ENCODE data around the gene COL18A1. TPM values are rescaled to one million over a fixed set of nuclear protein-coding genes. Genes with fewer than 3 reads are reported as not detected.

COL18A1 gene
- total and polyA plus RNA-seq, 3 donors from 2014 or later = 53.2 to 165 (median 111) TPM

- H3K9me3 ChIP-seq = no peaks in the 10 kb centered on the region
- TF ChIP-seq POLR2A (IDR thresholded peaks at IDR 0.05) = no peak
- no peak for TF ChIP-seq CTCF (IDR thresholded peaks at IDR 0.05)
- H3K36me3 ChIP-seq (ENCODE audit: low read depth, missing control alignments) = no peaks in the 10 kb centered on the region
- H3K4me1 ChIP-seq = no peaks in the 10 kb centered on the region
- H3K27ac ChIP-seq = no peak overlapping the region
- H3K4me3 ChIP-seq = no peak overlapping the region
- DNase-seq = no peak
- H3K27me3 ChIP-seq = no peaks in the 10 kb centered on the region
- intact Hi-C loops (cut with DNase I; ENCODE audit: low total_unique reads) = no loop called here
- 90 to 93% methylated on average over 19 to 25 of the region's 30 CpGs for WGBS, 2 donors
Measured at GRCh38 chr21:45393833-45394638, 10.9 kb upstream of the COL18A1 start.

- Histone ChIP-seq H3K4me1 (no peaks in the 10 kb centered on the region), H3K4me3 (no peak overlapping the region), H3K27ac (no peak overlapping the region), H3K36me3 (ENCODE audit: low read depth, missing control alignments) (no peaks in the 10 kb centered on the region), H3K27me3 (no peaks in the 10 kb centered on the region), H3K9me3 (no peaks in the 10 kb centered on the region)
- intact Hi-C loops (cut with DNase I; ENCODE audit: low total_unique reads) = no loop called here
- DNase-seq = no peak
- 86 to 96% methylated on average over 8 of the region's 8 CpGs for WGBS, 2 donors
- TF ChIP-seq POLR2A (IDR thresholded peaks at IDR 0.05) (no peak), CTCF (IDR thresholded peaks at IDR 0.05) (no peak)
Measured at GRCh38 chr21:45396620-45396995, 8.4 kb upstream of the COL18A1 start.

GRCh38 chr21:45397381-45397780 lies 7.6 kb upstream of the COL18A1 start:
- Histone ChIP-seq H3K27ac (no peak overlapping the region), H3K4me1 (no peaks in the 10 kb centered on the region), H3K36me3 (ENCODE audit: low read depth, missing control alignments) (no peaks in the 10 kb centered on the region), H3K4me3 (no peak overlapping the region), H3K9me3 (no peaks in the 10 kb centered on the region), H3K27me3 (no peaks in the 10 kb centered on the region)
- no peak for DNase-seq
- intact Hi-C loops (cut with DNase I; ENCODE audit: low total_unique reads) = no loop called here
- no peak for TF ChIP-seq CTCF (IDR thresholded peaks at IDR 0.05)
- TF ChIP-seq POLR2A (IDR thresholded peaks at IDR 0.05) = no peak
- WGBS, 2 donors = 89 to 92% methylated on average over 2 of the region's 2 CpGs

GRCh38 chr21:45401054-45401518 lies 3.9 kb upstream of the COL18A1 start:
- no peak for DNase-seq
- no peak overlapping the region for H3K4me3 ChIP-seq
- H3K27me3 ChIP-seq = no peaks in the 10 kb centered on the region
- 88 to 92% methylated on average over 7 of the region's 7 CpGs for WGBS, 2 donors
- no peaks in the 10 kb centered on the region for H3K9me3 ChIP-seq
- no peaks in the 10 kb centered on the region for H3K36me3 ChIP-seq (ENCODE audit: low read depth, missing control alignments)
- intact Hi-C loops (cut with DNase I; ENCODE audit: low total_unique reads) = no loop called here
- H3K4me1 ChIP-seq = peaks cover 7% of the 10 kb centered on the region
- TF ChIP-seq CTCF (IDR thresholded peaks at IDR 0.05) = no peak
- H3K27ac ChIP-seq = no peak overlapping the region
